DMS153 (cell line): ENCODE data around the gene KRT77.
"Not testable (repeated sequence)": the region's sequence is repeated elsewhere in the genome, so short reads cannot be mapped to it uniquely, and the experiment has no call there.

Experiments
- DNase-seq: peaks from one replicate; lab custom pipeline; 2025; lab: John Stamatoyannopoulos, UW

Gene KRT77

DNA sequence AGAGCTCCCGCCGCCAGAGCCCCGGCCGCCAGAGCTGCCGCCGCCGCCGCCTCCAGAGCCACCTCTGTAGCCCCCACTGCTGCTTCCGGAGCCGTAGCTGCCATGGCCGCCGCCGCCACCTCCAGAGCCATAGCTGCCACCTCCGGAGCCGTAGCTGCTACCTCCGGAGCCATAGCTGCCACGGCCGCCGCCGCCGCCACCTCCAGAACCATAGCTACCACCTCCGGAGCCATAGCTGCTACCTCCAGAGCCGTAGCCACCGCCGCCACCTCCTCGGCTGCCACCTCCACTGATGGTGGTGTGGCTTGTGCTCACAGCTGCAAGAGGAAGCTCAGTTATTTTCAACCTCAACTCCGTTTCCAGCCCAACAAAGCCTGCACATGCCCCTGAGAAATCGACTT is 28.0 kb downstream of the KRT77 start:
- DNase-seq = no peak

DNA sequence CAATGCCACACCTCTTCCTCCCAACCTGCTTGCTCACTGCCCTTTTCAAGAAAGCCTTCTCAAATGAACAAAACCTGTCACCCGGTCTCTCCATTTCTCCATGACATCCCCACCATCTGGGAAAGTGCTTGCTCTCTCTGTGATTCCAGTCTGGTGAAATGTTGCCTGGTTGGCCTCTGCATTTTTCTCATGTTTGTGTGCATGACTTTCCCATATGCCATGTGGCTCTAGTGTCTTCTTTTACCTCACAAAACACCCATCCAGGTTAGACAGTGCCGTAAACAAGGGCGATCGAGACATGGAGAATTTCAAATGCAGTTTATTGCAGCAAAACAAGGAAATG is 28.9 kb downstream of the KRT77 start:
- DNase-seq = no peak

DNA sequence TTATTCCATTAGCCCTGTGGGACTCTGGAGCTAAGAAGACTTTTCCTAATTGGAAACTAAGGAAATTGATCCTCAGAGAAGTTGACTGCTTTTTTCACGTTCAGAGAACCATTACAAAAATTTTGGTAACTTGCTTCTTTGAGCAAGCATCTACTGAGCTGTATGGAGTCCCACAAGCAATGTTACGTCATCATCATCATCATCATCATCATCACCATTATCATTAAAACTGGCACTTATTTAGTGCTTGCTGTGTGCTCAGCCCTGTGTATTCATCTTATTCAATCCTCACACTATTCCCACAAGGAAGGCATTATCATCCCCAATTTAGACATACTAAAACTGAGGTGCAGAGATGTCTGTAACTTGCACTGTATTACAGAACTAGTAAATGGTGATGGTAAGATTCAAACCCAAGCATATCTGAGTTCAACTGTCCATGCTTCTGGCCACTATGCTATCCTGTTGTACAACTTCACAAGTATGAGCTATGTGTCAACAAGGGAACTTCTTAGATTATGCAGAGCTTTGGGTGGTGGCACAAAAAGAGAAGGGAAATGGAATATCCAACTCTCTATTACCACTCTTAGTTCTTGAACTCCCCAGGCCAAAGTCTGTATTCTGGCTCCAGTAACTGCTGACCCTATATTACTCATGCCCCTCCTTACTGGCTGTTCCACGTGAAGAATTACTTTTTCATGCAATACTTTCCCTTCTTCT is 29.5 kb downstream of the KRT77 start:
- DNase-seq = no peak

DNA sequence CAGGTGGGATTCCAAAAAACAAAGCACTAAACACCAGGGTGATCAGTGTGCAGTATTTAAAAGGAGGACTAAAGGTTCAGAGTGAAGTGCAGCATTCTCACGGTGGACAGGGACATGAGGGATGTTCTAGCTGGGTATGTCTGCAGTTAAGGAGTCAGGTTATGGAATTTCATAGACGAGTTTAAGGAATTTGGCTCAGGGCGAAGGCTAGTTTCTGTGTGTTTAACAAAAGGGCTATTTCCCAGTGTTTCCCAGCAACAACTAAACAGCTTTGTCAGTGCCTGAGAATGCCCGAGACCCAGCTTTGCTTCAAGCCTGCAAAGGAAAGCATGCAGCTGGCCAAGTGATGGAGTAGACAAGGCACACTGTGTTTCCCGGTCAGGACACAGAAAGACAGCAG is 30.1 kb downstream of the KRT77 start:
- DNase-seq = no peak

DNA sequence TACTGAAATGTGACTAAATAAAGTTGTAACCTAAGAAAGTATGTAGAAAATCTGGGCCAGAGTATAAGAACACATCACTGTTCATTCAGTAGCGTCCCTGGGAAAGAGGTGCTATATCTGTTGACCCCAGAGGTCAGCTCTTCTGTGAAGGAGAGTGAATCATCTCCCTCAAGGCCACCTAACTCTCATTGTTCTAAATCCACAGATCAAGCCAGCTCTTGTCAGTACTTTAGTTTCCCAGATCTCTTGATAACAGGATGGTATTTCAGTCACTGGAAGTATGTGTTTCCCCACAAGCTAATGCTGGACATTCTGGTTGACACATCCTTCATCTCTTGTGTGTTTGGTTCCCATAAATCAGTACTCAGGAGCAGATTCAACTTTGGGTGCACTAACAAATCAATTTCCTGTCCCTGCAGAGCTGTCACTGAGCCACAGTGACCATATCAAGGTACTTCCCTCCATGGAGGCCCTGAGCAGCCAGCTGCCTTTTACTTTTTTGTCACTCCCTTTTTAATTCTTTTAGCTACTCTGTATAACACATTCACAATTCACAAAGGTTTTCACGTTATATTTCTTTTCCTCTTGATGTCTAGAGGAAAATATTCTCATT is 30.9 kb downstream of the KRT77 start:
- no peak for DNase-seq

DNA sequence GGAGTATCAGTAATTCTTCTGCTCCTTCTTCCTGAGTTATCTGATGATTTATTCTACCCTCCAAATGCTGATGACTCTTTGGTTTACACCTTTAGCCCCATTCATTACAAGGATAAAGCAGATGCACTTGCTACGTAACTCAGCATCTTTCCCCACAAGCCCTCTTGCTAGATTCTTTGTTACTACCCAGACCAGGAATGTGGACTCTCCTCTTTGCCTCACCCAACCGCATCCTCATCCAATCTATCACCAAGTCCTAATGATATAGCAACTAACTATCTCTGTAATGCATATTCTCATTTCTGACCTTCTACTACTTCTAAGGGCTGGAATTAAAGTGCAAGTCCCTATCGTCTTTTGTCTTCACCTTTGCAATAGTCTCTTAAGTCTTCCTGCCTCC is 32.4 kb downstream of the KRT77 start:
- no peak for DNase-seq

DNA sequence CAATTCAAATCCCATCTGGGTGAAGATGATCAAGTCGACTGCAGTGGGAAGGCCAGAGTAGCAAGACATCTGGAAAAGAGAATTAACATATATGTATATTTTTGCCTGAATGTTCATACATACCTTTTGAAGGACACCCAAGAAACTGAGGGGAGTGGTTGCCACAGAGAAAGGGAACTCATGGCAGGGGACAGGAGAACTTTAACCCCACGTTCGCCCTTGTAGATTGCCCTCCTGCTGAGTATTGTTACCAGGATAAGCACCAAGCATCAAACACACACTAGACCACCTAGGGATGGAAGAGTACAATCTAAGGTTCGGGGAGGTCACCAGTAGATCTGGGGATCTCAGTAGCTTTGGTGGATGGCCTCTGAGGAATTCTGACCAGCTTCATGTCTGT is 32.8 kb downstream of the KRT77 start:
- no peak for DNase-seq

DNA sequence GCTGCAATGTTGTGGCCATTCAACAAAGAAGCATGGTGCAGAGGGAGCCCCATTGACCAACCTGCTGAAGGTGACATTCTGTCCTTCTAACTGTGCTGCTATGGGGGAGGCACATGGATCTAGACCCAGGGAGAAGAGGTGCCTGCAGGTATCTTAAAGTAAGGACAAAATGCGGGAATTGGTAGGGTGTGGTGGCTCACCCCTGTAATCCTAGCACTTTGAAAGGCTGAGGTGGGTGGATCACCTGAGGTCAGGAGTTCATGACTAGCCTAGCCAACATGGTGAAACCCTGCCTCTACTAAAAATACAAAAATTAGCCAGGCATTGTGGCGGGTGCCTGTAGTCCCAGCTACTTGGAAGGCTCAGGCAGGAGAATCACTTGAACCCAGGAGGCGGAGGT is 33.4 kb downstream of the KRT77 start:
- DNase-seq = not testable (repeated sequence)

DNA sequence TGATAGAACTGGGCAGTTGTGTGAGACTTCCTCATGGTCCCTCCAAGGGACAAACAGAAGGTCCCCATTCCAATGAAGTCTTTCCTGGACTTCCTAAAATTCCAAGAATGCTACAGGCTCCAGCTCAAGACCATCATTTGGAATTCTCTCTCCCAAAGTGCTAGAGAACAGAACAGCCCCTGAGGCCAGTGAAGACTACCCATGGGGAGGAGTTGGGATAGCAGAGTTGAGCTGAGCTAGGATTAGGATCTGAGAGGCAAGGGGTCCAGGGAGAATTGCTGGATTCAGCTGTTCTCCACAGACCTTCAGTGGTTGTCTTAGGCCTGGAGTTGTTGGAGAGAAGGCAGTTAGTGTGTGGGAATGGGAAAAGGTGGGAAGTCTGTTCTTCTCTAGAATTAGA is 33.9 kb downstream of the KRT77 start:
- no peak for DNase-seq

DNA sequence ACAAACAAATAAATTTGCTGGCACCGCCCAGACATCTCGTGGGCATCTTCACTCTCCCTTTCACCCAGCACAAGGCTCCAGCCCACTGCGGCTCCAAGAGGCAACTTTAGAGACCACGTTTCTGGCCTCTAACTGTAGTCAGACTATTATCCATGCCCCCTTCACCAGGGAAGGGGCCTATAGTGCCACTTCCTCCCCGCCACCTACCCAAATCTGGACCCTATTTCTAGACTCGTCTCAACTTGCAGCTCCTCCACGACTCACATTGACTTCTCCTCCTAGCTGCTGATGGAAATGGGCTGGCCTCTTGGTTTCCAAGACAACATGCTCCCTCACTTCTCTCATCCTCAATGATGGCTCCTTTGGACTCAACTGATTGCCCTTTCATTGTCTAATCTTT is 35.4 kb downstream of the KRT77 start:
- DNase-seq = no peak

DNA sequence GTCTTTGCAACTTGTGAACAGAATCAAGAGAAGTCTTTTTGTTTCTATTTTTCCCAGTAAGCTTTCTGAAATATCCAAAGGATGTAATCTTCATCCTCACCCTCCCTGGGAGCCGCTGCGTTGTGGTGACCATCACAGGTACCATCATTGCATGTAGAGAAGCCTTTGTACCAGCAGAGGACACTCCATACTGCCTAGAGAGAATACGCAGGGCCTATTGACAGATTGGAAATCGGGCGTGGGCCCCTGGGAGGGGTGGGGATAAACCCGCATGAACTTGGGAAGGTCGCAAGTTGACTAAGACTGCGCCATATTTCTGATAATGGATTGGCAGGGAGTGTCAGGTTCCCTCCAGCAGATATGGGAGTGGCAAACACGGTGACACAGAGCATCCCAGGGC is 35.8 kb downstream of the KRT77 start:
- no peak for DNase-seq

DNA sequence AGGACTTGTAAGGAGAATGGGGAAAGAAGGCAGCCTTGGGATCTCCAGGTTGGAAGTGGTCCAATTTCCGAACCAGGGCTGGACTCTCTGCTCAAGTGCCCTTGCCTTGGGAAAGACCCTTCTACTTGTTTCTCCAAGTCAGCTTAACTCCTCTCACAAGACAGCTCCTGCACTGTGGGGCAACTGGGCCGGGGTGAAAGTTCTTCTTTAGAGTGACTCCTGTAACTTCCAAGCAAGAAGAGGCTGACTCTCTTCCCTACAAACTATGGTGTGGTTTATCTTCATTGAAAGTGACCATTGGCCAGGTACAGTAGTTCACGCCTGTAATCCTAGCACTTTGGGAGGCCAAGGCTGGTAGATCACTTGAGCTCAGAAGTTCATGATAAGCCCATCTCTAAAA is 36.9 kb downstream of the KRT77 start:
- no peak for DNase-seq

DNA sequence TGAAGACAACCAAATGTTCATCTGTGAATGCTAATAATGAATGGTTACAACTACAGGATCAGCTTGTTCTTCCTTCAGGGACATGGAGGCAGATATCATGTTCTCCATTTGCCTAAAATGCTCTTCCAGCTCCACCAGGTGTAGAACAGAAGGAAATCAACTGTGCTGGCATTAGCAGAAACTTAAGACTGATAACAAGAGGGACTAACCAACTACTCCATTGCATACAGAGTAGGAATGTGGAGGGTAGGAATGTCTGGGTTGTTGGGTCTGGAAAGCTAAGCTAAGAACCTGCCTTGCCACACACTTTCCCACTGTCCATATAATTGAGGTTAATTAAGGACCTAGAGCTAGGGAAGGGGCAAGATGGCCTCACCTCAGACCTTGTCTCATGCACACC is 39.9 kb downstream of the KRT77 start:
- no peak for DNase-seq

DNA sequence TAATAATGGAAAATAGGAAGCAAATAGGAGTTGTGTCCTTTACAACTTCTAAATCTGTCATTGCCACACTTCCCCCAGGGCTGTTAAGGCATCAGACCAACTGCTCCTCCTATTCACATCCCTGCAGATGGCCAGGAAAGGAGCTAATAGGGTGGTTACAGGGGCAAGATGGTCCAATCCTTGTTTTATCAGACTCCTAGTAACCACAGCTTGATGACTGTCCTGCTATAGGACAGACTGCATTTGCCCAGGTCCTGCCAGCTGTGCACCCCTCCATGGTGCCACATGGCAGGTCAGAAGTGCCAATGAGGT is 40.5 kb downstream of the KRT77 start:
- no peak for DNase-seq

DNA sequence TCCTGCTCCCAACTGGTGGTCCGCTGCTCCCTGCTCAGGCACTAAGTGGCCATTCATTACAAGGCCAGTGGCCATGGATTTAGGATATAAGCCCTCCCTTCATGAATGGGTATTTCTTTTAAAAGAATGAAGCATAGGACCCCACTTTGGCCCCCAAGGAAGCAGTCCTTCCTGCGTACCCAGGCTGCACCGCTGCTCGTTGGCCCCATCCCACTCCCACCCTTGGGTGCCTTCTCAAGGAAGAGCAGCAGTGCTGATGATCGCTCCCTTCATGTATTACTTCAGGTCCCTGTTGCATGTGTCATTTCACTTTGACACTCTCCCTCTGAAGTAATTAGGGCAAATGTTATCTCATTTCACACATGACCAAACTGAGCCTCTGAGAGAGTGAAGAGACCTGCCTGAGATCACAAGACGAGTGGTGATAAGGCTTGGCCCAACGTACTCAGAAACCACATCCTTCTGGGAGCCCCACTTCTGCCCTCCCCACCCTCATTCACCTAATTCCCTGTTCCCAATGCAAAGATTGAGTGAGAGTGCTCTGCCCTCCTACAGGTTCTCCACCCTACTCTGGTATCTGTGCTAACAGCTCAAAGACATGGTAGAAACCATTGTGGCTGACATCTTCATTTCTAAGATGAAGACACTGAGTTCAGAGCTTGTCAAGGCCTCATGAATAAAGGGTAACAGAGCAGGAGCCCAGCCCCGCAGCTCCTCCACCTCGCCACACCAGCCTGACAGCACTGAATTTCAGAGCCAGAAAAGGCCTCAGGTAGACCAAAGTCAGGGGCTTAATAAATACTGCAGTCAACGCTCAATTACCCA is 41.0 kb downstream of the KRT77 start:
- DNase-seq = no peak

DNA sequence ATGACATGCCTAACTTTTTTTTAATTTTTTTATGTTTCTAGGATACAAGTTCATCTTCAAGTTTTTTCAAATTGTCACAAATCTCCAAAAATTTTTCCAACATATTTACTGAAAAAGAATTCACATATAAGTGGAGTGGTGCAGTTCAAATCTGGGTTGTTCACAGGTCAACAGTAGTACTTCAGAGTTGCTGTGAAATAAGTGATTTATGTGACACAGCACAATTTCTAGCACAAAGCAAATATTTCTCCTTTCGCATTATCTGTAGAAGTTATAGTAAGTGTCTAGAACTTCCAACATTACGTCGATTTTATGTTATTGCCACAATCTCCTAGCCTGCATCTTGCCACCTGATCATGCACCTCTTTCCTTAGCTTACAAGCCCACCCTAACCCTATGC is 41.7 kb downstream of the KRT77 start:
- DNase-seq = no peak

DNA sequence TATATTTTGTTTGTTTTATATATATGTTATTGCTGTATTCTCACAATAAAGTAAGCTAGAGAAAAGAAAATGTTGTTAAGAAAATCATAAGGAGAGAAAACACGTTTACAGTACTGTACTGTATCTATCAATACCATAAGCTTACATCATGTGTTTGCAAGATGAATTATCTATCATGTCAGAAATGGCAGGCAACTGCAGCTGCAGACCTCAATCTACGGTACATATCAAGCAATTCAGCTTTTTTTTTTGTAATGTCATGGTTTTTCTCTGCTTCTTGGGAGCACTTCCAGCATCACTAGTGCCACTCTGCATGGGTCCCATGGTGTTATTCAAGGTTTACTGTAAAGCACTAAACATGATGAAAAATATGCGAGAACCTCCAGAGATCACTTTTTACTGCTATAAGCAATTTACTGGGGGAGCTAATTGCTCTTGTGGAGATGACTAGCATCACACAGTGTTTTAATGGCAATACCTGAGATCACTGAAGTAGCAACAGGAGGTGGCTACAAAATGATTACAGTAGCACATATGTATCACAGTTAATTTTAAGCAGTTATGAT is 42.3 kb downstream of the KRT77 start:
- no peak for DNase-seq

DNA sequence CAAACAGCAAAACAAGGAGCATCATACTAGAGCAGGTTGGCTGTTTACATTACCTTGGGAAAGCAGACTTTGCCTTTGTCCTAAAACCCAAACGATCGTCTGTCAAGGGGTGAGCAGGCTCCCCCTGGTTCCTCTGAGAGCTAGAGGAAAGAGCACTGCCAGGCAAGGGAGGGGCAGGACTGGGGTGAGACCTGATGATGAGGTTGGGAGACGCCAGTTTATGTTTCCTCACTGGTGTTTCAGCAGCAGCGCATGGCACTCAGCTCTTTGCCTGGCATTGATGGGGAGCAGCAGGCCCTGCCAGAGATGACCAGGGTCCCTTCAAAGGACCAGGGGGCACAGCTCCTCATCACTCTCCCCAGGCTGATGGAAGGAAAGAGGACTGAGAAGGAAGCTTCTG is 43.4 kb downstream of the KRT77 start:
- DNase-seq = no peak

DNA sequence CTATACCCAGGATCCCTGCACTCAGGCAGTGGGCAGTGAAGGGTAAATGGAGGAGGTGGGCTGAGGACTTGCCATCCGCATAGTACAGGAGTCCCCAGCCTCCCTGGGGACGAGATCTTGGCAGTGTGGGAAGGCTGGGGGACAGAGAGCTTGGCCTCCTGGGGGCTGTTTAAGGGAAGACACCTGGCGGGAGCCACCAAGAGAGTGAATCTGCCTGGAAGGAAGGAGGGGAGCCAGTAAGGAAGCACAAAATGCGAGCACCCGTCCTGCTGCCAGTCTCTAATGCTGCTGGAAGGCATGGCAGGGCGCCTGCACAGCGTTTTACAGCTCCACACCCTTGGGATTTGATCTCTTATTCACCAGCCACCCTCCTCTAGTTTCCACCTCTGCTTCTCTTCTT is 43.9 kb downstream of the KRT77 start:
- DNase-seq = no peak

DNA sequence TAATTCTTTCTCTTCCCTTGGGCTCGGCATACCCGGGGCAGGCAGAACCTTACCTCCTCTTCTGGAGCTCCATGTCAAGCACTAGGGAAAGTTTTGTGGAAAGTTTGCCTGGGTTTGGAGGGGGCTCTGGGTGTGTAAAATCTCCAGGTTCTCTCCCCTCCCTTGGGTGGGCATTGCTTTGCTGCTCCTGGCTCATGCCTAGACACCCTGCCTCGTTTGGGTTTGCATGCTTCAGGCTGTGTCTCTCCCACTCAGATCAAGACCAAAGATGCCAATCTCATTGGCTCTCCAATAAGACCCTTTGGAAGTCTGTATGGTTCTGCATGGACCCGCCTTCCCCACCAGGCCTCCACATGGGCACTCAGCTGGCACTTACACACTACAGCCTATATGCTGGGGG is 45.1 kb downstream of the KRT77 start:
- DNase-seq = no peak

DNA sequence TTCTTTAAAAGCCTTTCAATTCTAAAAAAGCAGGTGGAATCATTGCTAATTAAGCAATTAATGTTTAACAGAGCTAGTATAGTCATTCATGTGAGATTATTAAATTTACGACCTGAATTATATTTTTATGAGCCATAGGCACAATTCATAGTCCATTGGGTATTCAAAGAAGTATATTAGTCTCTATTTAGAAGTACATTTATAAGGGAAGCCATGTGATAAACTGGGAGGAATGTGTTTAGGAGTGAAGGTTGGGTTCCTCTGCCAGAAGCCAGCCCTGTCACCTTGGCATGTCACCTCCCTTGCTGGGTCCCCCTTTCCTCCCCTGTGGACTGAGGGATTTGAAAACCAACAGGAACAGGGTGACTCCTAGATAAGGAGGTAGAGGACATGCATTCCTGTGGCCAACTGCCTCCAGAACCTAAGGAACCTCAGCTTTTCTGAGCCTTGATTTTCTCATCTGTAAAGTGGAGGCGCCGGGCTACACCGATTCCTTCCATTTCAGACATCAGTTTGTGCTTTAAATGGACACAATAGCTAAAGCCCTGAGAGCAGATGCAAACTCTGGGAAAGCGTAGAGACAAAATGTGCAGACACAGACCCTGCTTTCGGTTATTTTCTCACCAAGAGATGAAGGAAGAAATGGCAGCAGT is 45.9 kb downstream of the KRT77 start:
- no peak for DNase-seq

DNA sequence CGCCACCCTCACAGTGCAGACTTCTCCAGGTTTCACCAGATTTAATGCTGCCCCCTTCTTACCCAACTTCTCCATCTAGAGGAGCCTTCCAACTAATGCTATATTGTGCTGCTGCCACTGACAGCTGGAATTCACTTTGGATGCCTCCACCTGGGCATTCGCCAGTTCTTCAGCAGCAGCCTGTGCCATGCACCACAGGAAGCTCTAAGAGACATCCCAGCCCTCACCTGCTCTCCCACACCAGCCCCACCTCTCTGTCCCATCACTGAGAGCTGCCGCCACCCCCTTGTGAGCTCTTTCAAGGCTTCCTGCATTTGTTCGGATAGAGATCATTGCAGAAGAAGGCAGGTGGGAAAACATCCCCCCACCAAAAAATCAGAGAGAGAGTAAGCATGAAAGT is 46.7 kb downstream of the KRT77 start:
- DNase-seq = no peak

DNA sequence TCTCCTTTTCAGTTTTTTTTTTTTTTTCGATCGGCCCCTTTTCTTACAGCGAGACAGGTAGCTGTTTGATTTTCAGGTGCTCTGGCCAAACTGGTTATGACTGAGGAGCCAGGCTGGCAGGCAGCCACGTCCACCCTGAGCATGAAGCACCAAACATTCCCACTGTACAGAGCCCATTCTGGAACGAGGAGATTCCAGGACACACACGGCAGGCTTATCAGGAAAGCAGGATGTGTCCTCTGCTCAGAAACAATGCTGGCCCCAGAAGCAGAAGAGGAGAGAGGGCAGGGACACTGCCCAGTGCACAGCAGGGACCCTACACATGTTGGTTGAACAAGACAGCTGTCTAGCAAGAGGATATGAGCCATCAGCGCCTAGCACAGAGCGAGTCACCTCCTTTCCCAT is 47.6 kb downstream of the KRT77 start:
- no peak for DNase-seq
